ENCODE results near the gene TTC9B. TPM values are rescaled to one million over a fixed set of nuclear protein-coding genes. Genes with fewer than 3 reads are reported as not detected.

The TTC9B gene
- total and polyA plus RNA-seq, 9 donors = 0.08 to 0.13 (median 0.12) TPM; not detected in 3

DNA sequence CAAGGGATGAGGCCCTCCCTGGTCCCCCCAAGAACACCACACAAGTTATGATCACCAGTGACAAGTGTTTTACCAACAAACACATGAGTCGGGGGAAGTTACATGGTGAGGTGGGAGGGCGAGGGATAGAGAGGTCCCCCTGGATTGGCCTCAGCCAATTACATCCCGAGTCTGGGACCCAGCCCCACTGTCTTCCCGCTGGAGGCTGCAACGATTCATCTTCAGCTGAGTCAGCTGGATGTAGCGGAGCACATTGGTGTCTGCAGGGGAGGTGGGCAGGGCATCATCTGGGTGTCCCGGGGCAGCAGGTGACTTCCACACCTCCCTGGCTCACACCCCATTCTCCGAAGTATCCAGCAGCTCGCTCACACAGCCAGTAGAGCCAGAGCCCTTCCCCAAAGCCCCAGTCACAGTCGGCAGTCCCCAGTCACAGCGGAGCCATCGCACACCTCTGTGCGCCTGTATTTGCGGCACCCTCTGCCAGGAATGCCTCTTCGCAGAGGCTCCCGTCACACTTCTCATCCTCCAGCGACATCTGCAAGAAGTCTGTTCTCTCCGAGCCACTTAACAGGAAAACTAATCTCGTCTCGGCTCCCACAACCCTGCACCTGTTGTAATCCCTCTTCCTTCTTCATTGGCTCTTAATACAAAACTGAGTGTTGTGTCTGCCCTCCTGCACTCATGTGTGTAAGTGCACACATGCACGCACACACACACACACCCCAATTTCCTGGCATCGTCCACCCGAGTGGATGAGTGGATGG is 2.0 kb downstream of the TTC9B start:
- H3K27ac ChIP-seq (ENCODE audit: low read length) = no peak overlapping the region
- no peak overlapping the region for H3K4me3 ChIP-seq (ENCODE audit: low read length)
- no peaks in the 10 kb centered on the region for H3K4me1 ChIP-seq (ENCODE audit: control insufficient read depth, insufficient read depth, low read length)
- DNase-seq = no peak
- no peaks in the 10 kb centered on the region for H3K9me3 ChIP-seq (replicated peaks; ENCODE audit: control insufficient read depth, low read depth, low read length)
- H3K27me3 ChIP-seq (ENCODE audit: control insufficient read depth, insufficient read depth, low read length) = peaks cover 47% of the 10 kb centered on the region
- WGBS (ENCODE audit: insufficient coverage) = 34% methylated on average over 18 of the region's 23 CpGs
- H3K36me3 ChIP-seq (ENCODE audit: control insufficient read depth, insufficient read depth, low read length) = peaks cover 4% of the 10 kb centered on the region

DNA sequence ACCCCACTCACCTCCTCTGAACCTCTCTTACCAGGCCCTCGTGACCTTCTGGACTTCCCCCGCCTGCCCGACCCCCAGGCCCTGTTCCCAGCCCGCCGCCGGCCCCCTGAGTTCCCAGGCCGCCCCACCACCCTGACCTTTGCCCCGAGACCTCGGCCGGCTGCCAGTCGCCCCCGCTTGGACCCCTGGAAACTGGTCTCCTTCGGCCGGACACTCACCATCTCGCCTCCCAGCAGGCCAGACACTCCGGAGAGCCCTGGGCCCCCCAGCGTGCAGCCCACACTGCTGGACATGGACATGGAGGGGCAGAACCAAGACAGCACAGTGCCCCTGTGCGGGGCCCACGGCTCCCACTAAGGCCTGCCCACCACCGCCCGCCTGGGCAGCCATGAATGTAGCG is 3.2 kb downstream of the TTC9B start:
- Histone ChIP-seq H3K27ac (ENCODE audit: low read length) (no peak overlapping the region), H3K4me1 (ENCODE audit: control insufficient read depth, insufficient read depth, low read length) (no peaks in the 10 kb centered on the region), H3K4me3 (ENCODE audit: low read length) (no peak overlapping the region), H3K9me3 (replicated peaks; ENCODE audit: control insufficient read depth, low read depth, low read length) (no peaks in the 10 kb centered on the region), H3K36me3 (ENCODE audit: control insufficient read depth, insufficient read depth, low read length) (peaks cover 12% of the 10 kb centered on the region), H3K27me3 (ENCODE audit: control insufficient read depth, insufficient read depth, low read length) (peaks cover 42% of the 10 kb centered on the region)
- DNase-seq = no peak
- 75% methylated on average over 11 of the region's 22 CpGs for WGBS (ENCODE audit: insufficient coverage)

DNA sequence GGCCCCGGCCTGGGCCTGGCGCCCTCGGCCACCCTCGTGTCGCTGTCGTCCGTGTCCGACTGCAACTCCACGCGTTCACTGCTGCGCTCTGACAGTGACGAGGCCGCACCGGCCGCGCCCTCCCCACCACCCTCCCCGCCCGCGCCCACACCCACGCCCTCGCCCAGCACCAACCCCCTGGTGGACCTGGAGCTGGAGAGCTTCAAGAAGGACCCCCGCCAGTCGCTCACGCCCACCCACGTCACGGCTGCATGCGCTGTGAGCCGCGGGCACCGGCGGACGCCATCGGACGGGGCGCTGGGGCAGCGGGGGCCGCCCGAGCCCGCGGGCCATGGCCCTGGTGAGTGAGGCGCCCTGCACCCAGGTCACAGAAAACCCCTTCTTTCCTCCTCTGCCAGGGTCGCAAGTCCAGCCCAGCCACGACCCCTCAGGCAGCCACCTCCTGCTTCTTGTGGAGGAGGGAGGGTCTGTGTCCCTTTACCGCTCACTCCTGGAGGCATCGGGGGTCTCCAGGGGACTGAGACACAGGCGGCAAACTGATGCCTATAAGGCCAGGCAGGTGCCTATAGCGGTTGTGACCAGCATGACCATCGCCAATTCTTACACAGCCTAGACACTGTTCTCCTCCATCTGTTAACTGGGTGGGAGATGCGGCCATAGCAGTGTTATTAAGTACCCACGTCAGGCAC is 4.2 kb downstream of the TTC9B start:
- Histone ChIP-seq H3K27ac (ENCODE audit: low read length) (no peak overlapping the region), H3K4me1 (ENCODE audit: control insufficient read depth, insufficient read depth, low read length) (no peaks in the 10 kb centered on the region), H3K9me3 (replicated peaks; ENCODE audit: control insufficient read depth, low read depth, low read length) (no peaks in the 10 kb centered on the region), H3K4me3 (ENCODE audit: low read length) (no peak overlapping the region), H3K27me3 (ENCODE audit: control insufficient read depth, insufficient read depth, low read length) (peaks cover 33% of the 10 kb centered on the region), H3K36me3 (ENCODE audit: control insufficient read depth, insufficient read depth, low read length) (peaks cover 18% of the 10 kb centered on the region)
- DNase-seq = no peak
- WGBS (ENCODE audit: insufficient coverage) = 88% methylated on average over 34 of the region's 50 CpGs

- H3K27me3 ChIP-seq (ENCODE audit: control insufficient read depth, insufficient read depth, low read length) = peaks cover 28% of the 10 kb centered on the region
- no peaks in the 10 kb centered on the region for H3K4me1 ChIP-seq (ENCODE audit: control insufficient read depth, insufficient read depth, low read length)
- no peak for DNase-seq
- WGBS (ENCODE audit: insufficient coverage) = 80% methylated on average over 48 of the region's 53 CpGs
- H3K4me3 ChIP-seq (ENCODE audit: low read length) = no peak overlapping the region
- peaks cover 23% of the 10 kb centered on the region for H3K36me3 ChIP-seq (ENCODE audit: control insufficient read depth, insufficient read depth, low read length)
- H3K9me3 ChIP-seq (replicated peaks; ENCODE audit: control insufficient read depth, low read depth, low read length) = no peaks in the 10 kb centered on the region
- no peak overlapping the region for H3K27ac ChIP-seq (ENCODE audit: low read length)
Measured at GRCh38 chr19:40213251-40213829, 4.8 kb downstream of the TTC9B start.

DNA sequence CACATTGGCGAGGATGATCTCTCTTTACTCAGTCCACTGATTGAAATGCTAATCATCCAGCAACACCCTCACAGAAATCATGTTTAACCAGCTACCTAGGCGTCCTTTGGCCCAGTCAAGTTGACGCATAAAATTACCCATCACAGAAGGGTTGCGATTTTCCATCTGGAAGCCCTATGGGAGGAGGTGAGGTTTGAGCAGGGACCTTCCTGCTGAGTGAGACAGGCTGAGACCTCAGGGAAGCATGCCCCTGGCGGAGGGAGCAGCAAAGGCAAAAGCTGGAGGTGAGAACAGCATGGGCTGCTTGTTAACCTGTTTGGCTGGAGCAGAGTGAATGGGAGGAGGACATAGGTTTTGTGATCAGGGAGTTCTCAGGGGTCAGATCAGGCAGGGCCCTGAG is 7.3 kb downstream of the TTC9B start:
- Histone ChIP-seq H3K4me3 (ENCODE audit: low read length) (no peak overlapping the region), H3K36me3 (ENCODE audit: control insufficient read depth, insufficient read depth, low read length) (peaks cover 28% of the 10 kb centered on the region), H3K4me1 (ENCODE audit: control insufficient read depth, insufficient read depth, low read length) (no peaks in the 10 kb centered on the region), H3K27ac (ENCODE audit: low read length) (no peak overlapping the region), H3K9me3 (replicated peaks; ENCODE audit: control insufficient read depth, low read depth, low read length) (no peaks in the 10 kb centered on the region), H3K27me3 (ENCODE audit: control insufficient read depth, insufficient read depth, low read length) (peaks cover 7% of the 10 kb centered on the region)
- WGBS (ENCODE audit: insufficient coverage) = 56% methylated on average over 1 of the region's 5 CpGs
- DNase-seq = no peak

GRCh38 chr19:40208602-40209001 is 9.6 kb downstream of the TTC9B start:
- Histone ChIP-seq H3K27ac (ENCODE audit: low read length) (no peak overlapping the region), H3K4me1 (ENCODE audit: control insufficient read depth, insufficient read depth, low read length) (no peaks in the 10 kb centered on the region), H3K27me3 (ENCODE audit: control insufficient read depth, insufficient read depth, low read length) (no peaks in the 10 kb centered on the region), H3K4me3 (ENCODE audit: low read length) (no peak overlapping the region), H3K36me3 (ENCODE audit: control insufficient read depth, insufficient read depth, low read length) (peaks cover 45% of the 10 kb centered on the region), H3K9me3 (replicated peaks; ENCODE audit: control insufficient read depth, low read depth, low read length) (no peaks in the 10 kb centered on the region)
- 95% methylated on average over 3 of the region's 5 CpGs for WGBS (ENCODE audit: insufficient coverage)
- DNase-seq = no peak

DNA sequence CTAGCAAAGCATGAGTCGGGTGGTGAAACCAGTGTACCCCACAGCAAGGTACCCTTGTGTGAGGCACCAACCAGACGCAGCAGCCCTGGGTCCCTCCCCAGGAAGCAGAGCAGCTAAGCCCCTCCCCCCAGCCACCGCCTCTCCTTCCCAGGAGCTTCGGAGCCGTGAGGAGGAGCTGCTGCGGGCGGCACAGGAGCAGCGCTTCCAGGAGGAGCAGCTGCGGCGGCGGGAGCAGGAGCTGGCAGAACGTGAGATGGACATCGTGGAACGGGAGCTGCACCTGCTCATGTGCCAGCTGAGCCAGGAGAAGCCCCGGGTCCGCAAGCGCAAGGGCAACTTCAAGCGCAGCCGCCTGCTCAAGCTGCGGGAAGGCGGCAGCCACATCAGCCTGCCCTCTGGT is 12.4 kb downstream of the TTC9B start:
- H3K27ac ChIP-seq (ENCODE audit: low read length) = no peak overlapping the region
- no peaks in the 10 kb centered on the region for H3K9me3 ChIP-seq (replicated peaks; ENCODE audit: control insufficient read depth, low read depth, low read length)
- DNase-seq = no peak
- WGBS (ENCODE audit: insufficient coverage) = 95% methylated on average over 18 of the region's 21 CpGs
- no peak overlapping the region for H3K4me3 ChIP-seq (ENCODE audit: low read length)
- H3K36me3 ChIP-seq (ENCODE audit: control insufficient read depth, insufficient read depth, low read length) = peaks cover 50% of the 10 kb centered on the region
- H3K27me3 ChIP-seq (ENCODE audit: control insufficient read depth, insufficient read depth, low read length) = no peaks in the 10 kb centered on the region
- no peaks in the 10 kb centered on the region for H3K4me1 ChIP-seq (ENCODE audit: control insufficient read depth, insufficient read depth, low read length)

GRCh38 chr19:40204381-40204780 is 13.8 kb downstream of the TTC9B start:
- 97% methylated on average over 13 of the region's 16 CpGs for WGBS (ENCODE audit: insufficient coverage)
- no peaks in the 10 kb centered on the region for H3K9me3 ChIP-seq (replicated peaks; ENCODE audit: control insufficient read depth, low read depth, low read length)
- no peak for DNase-seq
- H3K4me1 ChIP-seq (ENCODE audit: control insufficient read depth, insufficient read depth, low read length) = no peaks in the 10 kb centered on the region
- no peaks in the 10 kb centered on the region for H3K27me3 ChIP-seq (ENCODE audit: control insufficient read depth, insufficient read depth, low read length)
- no peak overlapping the region for H3K4me3 ChIP-seq (ENCODE audit: low read length)
- peaks cover 41% of the 10 kb centered on the region for H3K36me3 ChIP-seq (ENCODE audit: control insufficient read depth, insufficient read depth, low read length)
- no peak overlapping the region for H3K27ac ChIP-seq (ENCODE audit: low read length)

DNA sequence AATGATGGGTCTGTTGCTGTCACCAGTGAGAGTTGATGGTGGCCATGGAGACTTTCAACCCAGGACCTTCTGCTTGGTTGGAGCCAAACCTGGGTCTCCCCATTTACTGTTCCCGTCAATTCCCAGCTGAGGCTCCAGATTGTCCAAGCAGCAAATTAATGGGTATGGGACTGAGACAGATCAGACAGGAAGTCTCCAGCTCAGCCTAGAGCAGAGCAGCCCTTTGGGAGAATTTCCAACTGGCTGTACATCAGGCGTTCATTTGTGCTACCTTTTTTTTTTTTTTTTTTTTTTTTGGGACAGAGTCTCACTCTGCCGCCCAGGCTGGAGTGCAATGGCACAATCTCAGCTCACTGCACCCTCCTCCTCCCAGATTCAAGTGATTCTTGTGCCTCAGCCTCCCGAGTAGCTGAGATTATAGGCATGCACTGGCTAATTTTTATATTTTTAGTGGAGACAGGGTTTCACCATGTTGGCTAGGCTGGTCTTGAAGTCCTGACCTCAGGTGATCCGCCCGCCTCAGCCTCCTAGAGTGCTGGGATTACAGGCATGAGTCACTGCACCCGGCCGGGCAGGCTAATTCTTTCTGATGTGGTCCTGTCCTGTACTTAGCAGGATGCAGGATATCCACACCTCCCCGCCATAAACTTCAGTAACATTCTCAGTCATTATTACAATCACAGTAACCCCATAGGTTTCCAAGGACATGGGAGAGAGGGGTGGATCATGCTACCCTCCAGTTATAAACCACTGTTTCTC is 17.7 kb downstream of the TTC9B start:
- DNase-seq = no peak
- no peaks in the 10 kb centered on the region for H3K4me1 ChIP-seq (ENCODE audit: control insufficient read depth, insufficient read depth, low read length)
- H3K27ac ChIP-seq (ENCODE audit: low read length) = no peak overlapping the region
- peaks cover 33% of the 10 kb centered on the region for H3K36me3 ChIP-seq (ENCODE audit: control insufficient read depth, insufficient read depth, low read length)
- H3K27me3 ChIP-seq (ENCODE audit: control insufficient read depth, insufficient read depth, low read length) = no peaks in the 10 kb centered on the region
- WGBS (ENCODE audit: insufficient coverage) = 68% methylated on average over 7 of the region's 9 CpGs
- H3K4me3 ChIP-seq (ENCODE audit: low read length) = no peak overlapping the region
- no peaks in the 10 kb centered on the region for H3K9me3 ChIP-seq (replicated peaks; ENCODE audit: control insufficient read depth, low read depth, low read length)
